H9 (cell line): ENCODE measurements around the gene NUFIP2. TPM values are rescaled to one million over a fixed set of nuclear protein-coding genes. Genes with fewer than 3 reads are reported as not detected.

Source experiments
- DNase-seq: peaks from one replicate; pipeline ENCODE4 v3.0.0-alpha.2; 2017
- H2AFZ ChIP-seq: one replicate; pipeline ENCODE4 v1.6.1; 2013; ENCODE audit warnings: mild to moderate bottlenecking, low read length, control low read depth, moderate library complexity
- H2AK5ac ChIP-seq: 2 replicates; pipeline ENCODE4 v1.6.1; 2013; ENCODE audit warnings: low read length, control low read depth, mixed read lengths; ENCODE audit not compliant: insufficient read length
- H2BK120ac ChIP-seq: one replicate; pipeline ENCODE4 v1.6.1; 2013; ENCODE audit warnings: low read depth, mild to moderate bottlenecking, low read length, control low read depth, inconsistent platforms; ENCODE audit not compliant: poor library complexity, severe bottlenecking
- H2BK12ac ChIP-seq: 2 replicates; pipeline ENCODE4 v1.6.1; 2013; ENCODE audit warnings: low read length, control low read depth, mixed read lengths, low read depth; ENCODE audit not compliant: insufficient read length
- H2BK15ac ChIP-seq: 2 replicates; pipeline ENCODE4 v1.6.1; 2013; ENCODE audit warnings: low read depth, low read length, control low read depth
- H2BK20ac ChIP-seq: one replicate; pipeline ENCODE4 v1.6.1; 2013; ENCODE audit warnings: low read depth, mild to moderate bottlenecking, low read length, control low read depth, inconsistent platforms; ENCODE audit not compliant: poor library complexity, severe bottlenecking
- H2BK5ac ChIP-seq: 2 replicates; pipeline ENCODE4 v1.6.1; 2013; ENCODE audit warnings: low read length, control low read depth, mixed read lengths; ENCODE audit not compliant: insufficient read length
- H3K14ac ChIP-seq: 2 replicates; pipeline ENCODE4 v1.6.1; 2013; ENCODE audit warnings: low read length, control low read depth; ENCODE audit not compliant: insufficient read depth
- H3K18ac ChIP-seq: 2 replicates; pipeline ENCODE4 v1.6.1; 2013; ENCODE audit warnings: low read depth, mild to moderate bottlenecking, mixed read lengths, low read length, control low read depth; ENCODE audit not compliant: insufficient read length
- H3K23ac ChIP-seq: 2 replicates; pipeline ENCODE4 v1.6.1; 2013; ENCODE audit warnings: low read length, control low read depth, mixed read lengths, low read depth; ENCODE audit not compliant: insufficient read length
- H3K23me2 ChIP-seq: 2 replicates; pipeline ENCODE4 v1.6.1; 2013; ENCODE audit warnings: low read depth, mild to moderate bottlenecking, mixed read lengths, low read length, control low read depth; ENCODE audit not compliant: insufficient read length, poor library complexity, severe bottlenecking
- H3K27ac ChIP-seq: 2 replicates; pipeline ENCODE4 v1.5.1; 2013; ENCODE audit warnings: low read length, control low read depth, mixed read lengths, low read depth; ENCODE audit not compliant: insufficient read length
- H3K27me3 ChIP-seq: 2 replicates; pipeline ENCODE4 v1.6.1; 2013; ENCODE audit warnings: low read length, control low read depth, inconsistent platforms; ENCODE audit not compliant: insufficient read depth
- H3K4ac ChIP-seq: 2 replicates; pipeline ENCODE4 v1.6.1; 2013; ENCODE audit warnings: low read depth, mild to moderate bottlenecking, control low read depth, inconsistent platforms, low read length, moderate library complexity
- H3K4me1 ChIP-seq: 2 replicates; pipeline ENCODE4 v1.6.1; 2013; ENCODE audit warnings: low read length, control low read depth, inconsistent platforms; ENCODE audit not compliant: insufficient read depth
- H3K4me2 ChIP-seq: 2 replicates; pipeline ENCODE4 v1.6.1; 2013; ENCODE audit warnings: low read length, control low read depth, mixed read lengths; ENCODE audit not compliant: insufficient read length, insufficient read depth
- H3K56ac ChIP-seq: 2 replicates; pipeline ENCODE4 v1.6.1; 2013; ENCODE audit warnings: low read depth, mild to moderate bottlenecking, mixed read lengths, low read length, control low read depth; ENCODE audit not compliant: insufficient read length
- H3K79me1 ChIP-seq: 2 replicates; pipeline ENCODE4 v1.6.1; 2013; ENCODE audit warnings: low read depth, mild to moderate bottlenecking, moderate library complexity, low read length, control low read depth, inconsistent platforms; ENCODE audit not compliant: insufficient read depth, poor library complexity, severe bottlenecking
- H3K79me2 ChIP-seq: 2 replicates; pipeline ENCODE4 v1.6.1; 2013; ENCODE audit warnings: low read length, control low read depth, inconsistent platforms; ENCODE audit not compliant: insufficient read depth
- H3K9ac ChIP-seq: 2 replicates; pipeline ENCODE4 v1.6.1; 2013; ENCODE audit warnings: low read length, control low read depth, mixed read lengths; ENCODE audit not compliant: insufficient read length; ENCODE audit errors: extremely low read depth
- H3K9me3 ChIP-seq: one replicate; pipeline ENCODE4 v1.6.1; 2013; ENCODE audit warnings: low read depth, low read length, inconsistent platforms; ENCODE audit not compliant: control insufficient read depth
- H3T11ph ChIP-seq: one replicate; pipeline ENCODE4 v1.6.1; 2013; ENCODE audit warnings: mild to moderate bottlenecking, low read length, control low read depth, inconsistent platforms
- H4K20me1 ChIP-seq: one replicate; pipeline ENCODE4 v1.6.1; 2013; ENCODE audit not compliant: control insufficient read depth, insufficient read length, insufficient read depth
- H4K5ac ChIP-seq: 2 replicates; pipeline ENCODE4 v1.6.1; 2013; ENCODE audit warnings: low read depth, mild to moderate bottlenecking, mixed read lengths, low read length, control low read depth; ENCODE audit not compliant: insufficient read length
- H4K8ac ChIP-seq: replicated peaks from 2 replicates; pipeline ENCODE4 v1.6.1; 2013; ENCODE audit warnings: low read length, control low read depth, mixed read lengths, low read depth; ENCODE audit not compliant: insufficient read length
- H4K91ac ChIP-seq: 2 replicates; pipeline ENCODE4 v1.6.1; 2013; ENCODE audit warnings: low read depth, mild to moderate bottlenecking, moderate library complexity, mixed read lengths, low read length, control low read depth; ENCODE audit not compliant: insufficient read length
- H3K27ac Mint-ChIP-seq, 3 experiments: 2 replicates in 2 of 3; 3 replicates in 1 of 3; pipeline ENCODE4 v1.8.0; 2020 to 2021; ENCODE audit warnings: mixed read lengths in 3 of 3, mild to moderate bottlenecking in 1 of 3, moderate library complexity in 1 of 3
- H3K27me3 Mint-ChIP-seq: 2 replicates; pipeline ENCODE4 v1.8.0; 2021; ENCODE audit warnings: low read depth, mild to moderate bottlenecking, moderate library complexity, mixed read lengths
- H3K36me3 Mint-ChIP-seq, 3 experiments: 2 replicates in 2 of 3; 3 replicates in 1 of 3; pipeline ENCODE4 v1.8.0; 2020 to 2021; ENCODE audit warnings: low read depth in 3 of 3, mixed read lengths in 3 of 3; ENCODE audit not compliant: insufficient read depth in 1 of 3
- H3K4me1 Mint-ChIP-seq, 2 experiments: 2 replicates each; pipeline ENCODE4 v1.8.0; 2020; ENCODE audit warnings: mixed read lengths in 2 of 2
- H3K4me3 Mint-ChIP-seq, 2 experiments: 2 replicates in 1 of 2; 3 replicates in 1 of 2; pipeline ENCODE4 v1.8.0; 2020 to 2021; ENCODE audit warnings: mild to moderate bottlenecking in 2 of 2, mixed read lengths in 2 of 2, moderate library complexity in 1 of 2
- H3K9me3 Mint-ChIP-seq, 2 experiments: 2 replicates in 1 of 2; 3 replicates in 1 of 2; pipeline ENCODE4 v1.8.0; 2020; ENCODE audit warnings: mild to moderate bottlenecking in 2 of 2, mixed read lengths in 2 of 2, moderate library complexity in 1 of 2
- CTCF ChIP-seq: fragments of 200-600 bp; sonication (generic); conservative IDR thresholded peaks from 3 replicates; pipeline ENCODE4 v1.8.0; 2021; ENCODE audit warnings: antibody characterized with exemption, mild to moderate bottlenecking
- WGBS: extraction: QIAGEN DNeasy Blood & Tissue Kit; methylation state at CpG from one replicate; pipeline ENCODE4 v1.1.7; 2013; ENCODE audit warnings: missing lambda C conversion rate, low lambda C conversion rate, mixed read lengths; ENCODE audit not compliant: insufficient read length; ENCODE audit errors: extremely low coverage; 5-methylcytosine and 5-hydroxymethylcytosine counted together
- total RNA-seq: library from RNA; stranded (reverse); gene quantifications from 2 replicates; pipeline ENCODE4 v1.2.1, GENCODE V29; 2021

Gene NUFIP2
- total RNA-seq, 1 experiment from 2014 or later, result 97.9 TPM

GRCh38 chr17:29283961-29284360 lies 10.0 kb downstream of the NUFIP2 start:
- Histone ChIP-seq H2AK5ac (no peak overlapping the region), H3K56ac (no peak overlapping the region), H3K79me1 (peaks cover 7% of the 10 kb centered on the region), H3K14ac (no peak overlapping the region), H2BK120ac (no peak overlapping the region), H2BK12ac (no peak overlapping the region), H2BK15ac (no peak overlapping the region), H4K20me1 (no peaks in the 10 kb centered on the region), H3K27me3 (no peaks in the 10 kb centered on the region), H3K79me2 (peaks cover 78% of the 10 kb centered on the region), H3K4ac (no peak overlapping the region), H3K23ac (no peak overlapping the region), H3K4me1 (no peaks in the 10 kb centered on the region; the same call in 1 of the 2 replicates), H3K23me2 (no peaks in the 10 kb centered on the region), H3T11ph (no peak overlapping the region), H2BK20ac (no peak overlapping the region), H3K4me2 (no peak overlapping the region), H3K9ac (no peak overlapping the region), H3K18ac (no peak overlapping the region), H3K9me3 (no peaks in the 10 kb centered on the region), H4K5ac (no peak overlapping the region), H4K91ac (no peak overlapping the region), H3K27ac (no peak overlapping the region), H2AFZ (no peak overlapping the region), H2BK5ac (no peak overlapping the region), H4K8ac (no peak overlapping the region)
- no peak for TF ChIP-seq CTCF
- peak overlapping the region in 1 of 3 experiments; percentile 37; a peak in 2 of 7 replicates for H3K27ac Mint-ChIP-seq
- H3K9me3 Mint-ChIP-seq, result no peaks in the 10 kb centered on the region
- DNase-seq, result no peak
- H3K4me3 Mint-ChIP-seq, result no peak overlapping the region; a peak in 1 of 5 replicates
- no CpG with 5 or more reads among the region's 2 CpGs for WGBS
- H3K36me3 Mint-ChIP-seq, result peaks cover 76 to 94% (median 93%) of the 10 kb centered on the region in 3 experiments
- H3K4me1 Mint-ChIP-seq, result peaks cover 25 to 32% of the 10 kb centered on the region in 2 experiments
- no peaks in the 10 kb centered on the region for H3K27me3 Mint-ChIP-seq
